Loucy (cell line): ENCODE measurements around the gene SYT9.

Experiments
- H2AFZ ChIP-seq: fragments of 200-600 bp; sonication (generic); 2 replicates; pipeline ENCODE4 v1.6.0; 2016; ENCODE audit warnings: antibody characterized with exemption, mild to moderate bottlenecking, low read length, moderate library complexity
- H3F3A ChIP-seq: fragments of 200-600 bp; 2 replicates; pipeline ENCODE4 v1.6.0; 2016; ENCODE audit warnings: antibody characterized with exemption, low read depth, mild to moderate bottlenecking
- H3K27me3 ChIP-seq: fragments of 200-600 bp; sonication (generic); 2 replicates; pipeline ENCODE4 v1.6.1; 2014; ENCODE audit warnings: low read length, mild to moderate bottlenecking; ENCODE audit not compliant: insufficient read depth, poor library complexity, severe bottlenecking
- H3K36me3 ChIP-seq: fragments of 200-600 bp; sonication (generic); 2 replicates; pipeline ENCODE4 v1.6.1; 2016; ENCODE audit warnings: low read length; ENCODE audit not compliant: insufficient read depth
- H3K4me1 ChIP-seq: fragments of 200-600 bp; sonication (generic); 2 replicates; pipeline ENCODE4 v1.5.1; 2014; ENCODE audit warnings: low read length, mild to moderate bottlenecking; ENCODE audit not compliant: insufficient read depth, poor library complexity, severe bottlenecking
- H3K4me2 ChIP-seq: fragments of 200-600 bp; sonication (generic); 2 replicates; pipeline ENCODE4 v1.6.0; 2014; ENCODE audit warnings: antibody characterized with exemption, low read length, low read depth, mild to moderate bottlenecking; ENCODE audit not compliant: poor library complexity, severe bottlenecking
- H3K4me3 ChIP-seq: fragments of 200-600 bp; sonication (generic); 2 replicates; pipeline ENCODE4 v1.5.1; 2014; ENCODE audit warnings: low read length, mild to moderate bottlenecking, mixed read lengths; ENCODE audit not compliant: poor library complexity, severe bottlenecking
- H3K79me2 ChIP-seq: fragments of 200-600 bp; sonication (generic); 2 replicates; pipeline ENCODE4 v1.6.1; 2014; ENCODE audit warnings: low read length; ENCODE audit not compliant: insufficient read depth
- H3K9ac ChIP-seq: fragments of 200-600 bp; sonication (generic); 2 replicates; pipeline ENCODE4 v1.6.0; 2014; ENCODE audit warnings: mild to moderate bottlenecking, low read depth, low read length, moderate library complexity; ENCODE audit not compliant: poor library complexity, severe bottlenecking
- H3K9me2 ChIP-seq: fragments of 200-600 bp; sonication (generic); replicated peaks from 2 replicates; pipeline ENCODE4 v1.6.1; 2016; ENCODE audit warnings: low read depth, low read length, mixed read lengths
- H3K9me3 ChIP-seq: fragments of 200-600 bp; sonication (generic); 2 replicates; pipeline ENCODE4 v1.6.1; 2014; ENCODE audit warnings: mild to moderate bottlenecking, antibody characterized with exemption, low read length, low read depth; ENCODE audit not compliant: insufficient read depth
- H4K20me1 ChIP-seq: fragments of 200-600 bp; sonication (generic); 2 replicates; pipeline ENCODE4 v1.6.0; 2014; ENCODE audit warnings: antibody characterized with exemption, low read length, mild to moderate bottlenecking; ENCODE audit not compliant: insufficient read depth, poor library complexity, severe bottlenecking
- EZH2phosphoT487 ChIP-seq: fragments of 200-600 bp; IDR thresholded peaks from 2 replicates; pipeline ENCODE4 v1.6.1; 2018; ENCODE audit warnings: antibody characterized with exemption, mild to moderate bottlenecking, moderate library complexity, borderline replicate concordance
- TF ChIP-seq, protein P1 (sequence below): fragments of 200-600 bp; sonication (generic); conservative IDR thresholded peaks from 2 replicates; pipeline ENCODE4 v1.5.1; 2014; ENCODE audit warnings: mild to moderate bottlenecking, antibody characterized with exemption, low read length

SYT9 gene

DNA sequence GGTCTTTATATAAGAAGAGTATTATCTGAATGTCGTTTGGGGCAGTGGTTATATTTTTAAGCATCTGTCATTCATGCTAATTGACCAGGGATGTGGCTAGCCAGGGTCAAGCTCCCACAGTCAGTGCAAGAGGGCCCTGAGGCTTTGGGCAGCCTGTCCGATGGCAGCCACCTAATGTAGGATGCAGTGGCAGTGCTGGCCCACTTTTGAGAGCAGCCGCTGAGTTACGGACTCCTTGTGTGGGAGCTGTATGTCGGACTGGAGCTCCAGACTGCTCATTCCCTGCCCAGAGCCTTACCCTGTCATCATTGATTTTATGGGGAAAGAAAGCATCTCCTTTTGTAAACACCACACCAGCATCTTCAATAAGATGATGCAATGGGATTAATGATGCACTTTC is 99.5 kb downstream of the SYT9 start:
- Histone ChIP-seq H3K9me2 (no peaks in the 10 kb centered on the region), H3F3A (no peaks in the 10 kb centered on the region), H3K4me2 (no peak overlapping the region), H4K20me1 (no peaks in the 10 kb centered on the region), H3K9ac (no peak overlapping the region), H3K4me3 (no peak overlapping the region), H3K4me1 (no peaks in the 10 kb centered on the region), H3K9me3 (no peaks in the 10 kb centered on the region), H3K79me2 (no peaks in the 10 kb centered on the region), H3K27me3 (no peaks in the 10 kb centered on the region), H2AFZ (no peak overlapping the region), H3K36me3 (no peaks in the 10 kb centered on the region)
- TF ChIP-seq EZH2phosphoT487 = no peak
- TF ChIP-seq, protein P1, sequence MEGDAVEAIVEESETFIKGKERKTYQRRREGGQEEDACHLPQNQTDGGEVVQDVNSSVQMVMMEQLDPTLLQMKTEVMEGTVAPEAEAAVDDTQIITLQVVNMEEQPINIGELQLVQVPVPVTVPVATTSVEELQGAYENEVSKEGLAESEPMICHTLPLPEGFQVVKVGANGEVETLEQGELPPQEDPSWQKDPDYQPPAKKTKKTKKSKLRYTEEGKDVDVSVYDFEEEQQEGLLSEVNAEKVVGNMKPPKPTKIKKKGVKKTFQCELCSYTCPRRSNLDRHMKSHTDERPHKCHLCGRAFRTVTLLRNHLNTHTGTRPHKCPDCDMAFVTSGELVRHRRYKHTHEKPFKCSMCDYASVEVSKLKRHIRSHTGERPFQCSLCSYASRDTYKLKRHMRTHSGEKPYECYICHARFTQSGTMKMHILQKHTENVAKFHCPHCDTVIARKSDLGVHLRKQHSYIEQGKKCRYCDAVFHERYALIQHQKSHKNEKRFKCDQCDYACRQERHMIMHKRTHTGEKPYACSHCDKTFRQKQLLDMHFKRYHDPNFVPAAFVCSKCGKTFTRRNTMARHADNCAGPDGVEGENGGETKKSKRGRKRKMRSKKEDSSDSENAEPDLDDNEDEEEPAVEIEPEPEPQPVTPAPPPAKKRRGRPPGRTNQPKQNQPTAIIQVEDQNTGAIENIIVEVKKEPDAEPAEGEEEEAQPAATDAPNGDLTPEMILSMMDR = no peak

DNA sequence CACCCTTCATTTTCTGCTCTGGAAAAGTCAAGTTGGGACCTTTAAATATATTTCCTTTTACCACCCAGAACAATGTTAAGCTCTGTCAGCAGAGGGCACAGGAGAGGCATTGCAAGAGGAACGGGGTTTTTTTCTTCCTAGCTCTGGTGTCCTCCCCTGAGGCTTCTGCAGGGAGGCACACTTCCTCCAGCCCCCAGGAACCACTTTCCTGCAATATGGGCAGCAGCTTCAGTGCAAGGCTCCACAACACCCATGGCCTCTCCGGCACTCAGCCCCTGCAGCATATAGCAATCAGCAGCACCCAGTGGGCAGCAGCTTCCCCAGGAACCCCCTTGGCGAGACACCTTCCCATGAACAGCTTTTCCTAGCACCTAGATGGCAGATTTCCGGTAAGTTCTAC is 101.4 kb downstream of the SYT9 start:
- Histone ChIP-seq H3K36me3 (no peaks in the 10 kb centered on the region), H3K9me3 (no peaks in the 10 kb centered on the region), H3K9ac (no peak overlapping the region), H3K4me3 (no peak overlapping the region), H3K9me2 (no peaks in the 10 kb centered on the region), H3F3A (no peaks in the 10 kb centered on the region), H4K20me1 (no peaks in the 10 kb centered on the region), H3K4me1 (no peaks in the 10 kb centered on the region), H2AFZ (peak overlapping the region; percentile 72; the same call in 1 of the 2 replicates), H3K79me2 (no peaks in the 10 kb centered on the region), H3K4me2 (no peak overlapping the region), H3K27me3 (no peaks in the 10 kb centered on the region)
- no peak for TF ChIP-seq EZH2phosphoT487
- TF ChIP-seq, protein P1 = peak; percentile 80

DNA sequence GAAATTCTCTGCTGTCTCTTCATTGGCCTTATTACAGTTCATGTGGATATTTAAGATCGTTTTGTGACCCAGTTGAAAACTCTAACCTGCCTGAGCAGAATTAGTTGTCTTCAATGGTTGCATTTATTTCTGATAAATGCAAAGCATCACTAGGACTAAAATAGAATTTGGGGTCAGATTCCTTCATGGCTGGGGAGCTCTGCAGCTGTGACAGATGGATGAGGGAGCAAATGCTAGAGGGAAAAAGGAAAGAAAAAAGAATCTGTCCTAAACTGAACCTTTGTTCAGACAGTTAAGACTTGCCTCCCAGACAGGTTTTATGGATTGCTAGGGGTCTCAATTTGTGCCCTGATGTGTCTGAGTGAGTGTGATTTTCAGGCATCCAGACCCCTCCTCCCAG is 113.0 kb downstream of the SYT9 start:
- H4K20me1 ChIP-seq = no peaks in the 10 kb centered on the region
- no peak overlapping the region for H3K4me3 ChIP-seq
- TF ChIP-seq, protein P1 = no peak
- TF ChIP-seq EZH2phosphoT487 = no peak
- H3F3A ChIP-seq = no peaks in the 10 kb centered on the region
- no peaks in the 10 kb centered on the region for H3K9me2 ChIP-seq
- H3K79me2 ChIP-seq = no peaks in the 10 kb centered on the region
- H3K36me3 ChIP-seq = no peaks in the 10 kb centered on the region
- no peaks in the 10 kb centered on the region for H3K9me3 ChIP-seq
- no peaks in the 10 kb centered on the region for H3K27me3 ChIP-seq
- no peak overlapping the region for H3K4me2 ChIP-seq
- no peak overlapping the region for H3K9ac ChIP-seq
- H3K4me1 ChIP-seq = no peaks in the 10 kb centered on the region
- H2AFZ ChIP-seq = no peak overlapping the region
